HG03039 (cell line): ENCODE data around the gene OPHN1.

Experiments used
- ATAC-seq: cut with Tn5 transposase; IDR thresholded peaks from one replicate; pipeline ENCODE4 v1.9.1; 2021; ENCODE audit warnings: mild to moderate bottlenecking, moderate library complexity; ENCODE audit not compliant: unreplicated experiment

The OPHN1 gene, protein sequence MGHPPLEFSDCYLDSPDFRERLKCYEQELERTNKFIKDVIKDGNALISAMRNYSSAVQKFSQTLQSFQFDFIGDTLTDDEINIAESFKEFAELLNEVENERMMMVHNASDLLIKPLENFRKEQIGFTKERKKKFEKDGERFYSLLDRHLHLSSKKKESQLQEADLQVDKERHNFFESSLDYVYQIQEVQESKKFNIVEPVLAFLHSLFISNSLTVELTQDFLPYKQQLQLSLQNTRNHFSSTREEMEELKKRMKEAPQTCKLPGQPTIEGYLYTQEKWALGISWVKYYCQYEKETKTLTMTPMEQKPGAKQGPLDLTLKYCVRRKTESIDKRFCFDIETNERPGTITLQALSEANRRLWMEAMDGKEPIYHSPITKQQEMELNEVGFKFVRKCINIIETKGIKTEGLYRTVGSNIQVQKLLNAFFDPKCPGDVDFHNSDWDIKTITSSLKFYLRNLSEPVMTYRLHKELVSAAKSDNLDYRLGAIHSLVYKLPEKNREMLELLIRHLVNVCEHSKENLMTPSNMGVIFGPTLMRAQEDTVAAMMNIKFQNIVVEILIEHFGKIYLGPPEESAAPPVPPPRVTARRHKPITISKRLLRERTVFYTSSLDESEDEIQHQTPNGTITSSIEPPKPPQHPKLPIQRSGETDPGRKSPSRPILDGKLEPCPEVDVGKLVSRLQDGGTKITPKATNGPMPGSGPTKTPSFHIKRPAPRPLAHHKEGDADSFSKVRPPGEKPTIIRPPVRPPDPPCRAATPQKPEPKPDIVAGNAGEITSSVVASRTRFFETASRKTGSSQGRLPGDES

DNA sequence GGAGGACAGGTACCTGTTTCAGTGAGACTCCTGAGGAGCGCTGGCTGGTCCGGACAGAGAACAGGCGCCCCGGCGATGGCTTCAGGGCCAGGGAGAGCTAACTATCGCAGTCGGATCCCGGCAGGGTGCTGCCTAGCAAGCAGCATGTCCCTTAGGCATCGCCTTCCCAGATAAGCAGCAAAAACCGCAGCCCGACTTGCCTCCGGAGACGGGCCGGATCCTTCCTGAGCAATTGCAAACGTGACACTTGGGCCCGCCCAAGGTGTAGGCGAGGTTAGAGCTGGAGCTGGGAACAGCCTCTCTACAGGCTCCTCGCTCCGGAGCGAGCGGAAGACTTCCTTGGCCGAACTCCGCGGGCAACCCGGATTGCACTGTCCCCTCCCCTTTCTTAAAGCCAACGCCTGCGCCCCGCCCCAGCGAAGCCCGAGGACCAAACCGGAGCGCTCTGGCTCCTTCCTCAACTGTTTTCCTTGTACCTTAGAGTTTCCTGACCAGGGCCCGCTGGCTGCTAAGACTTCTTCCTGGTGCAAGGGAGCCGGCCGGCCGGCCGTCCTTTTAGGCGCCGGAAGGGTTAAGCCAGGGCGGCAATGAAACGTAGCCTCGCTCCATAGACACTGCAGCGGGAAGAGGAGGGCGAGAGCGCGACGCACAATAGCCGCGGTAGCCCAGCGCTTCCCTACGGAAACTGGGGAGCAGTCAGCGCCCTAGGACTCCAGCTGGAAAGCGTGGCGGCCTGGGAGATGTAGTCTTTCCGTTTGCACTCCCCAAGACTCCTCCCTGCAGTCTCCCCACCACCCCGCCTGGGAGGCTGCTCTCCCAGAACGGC is at the start of gene OPHN1:
OPHN1 (minus strand) TSS at position 341 of the 826 bp plus-strand sequence. CDS start 475 bp downstream, outside the sequence.
- no peak for ATAC-seq

- no peak for ATAC-seq
Measured at GRCh38 chrX:68480969-68481368, 47.7 kb upstream of the OPHN1 start.

- ATAC-seq = no peak
Measured at GRCh38 chrX:68464796-68465195, 31.5 kb upstream of the OPHN1 start.

DNA sequence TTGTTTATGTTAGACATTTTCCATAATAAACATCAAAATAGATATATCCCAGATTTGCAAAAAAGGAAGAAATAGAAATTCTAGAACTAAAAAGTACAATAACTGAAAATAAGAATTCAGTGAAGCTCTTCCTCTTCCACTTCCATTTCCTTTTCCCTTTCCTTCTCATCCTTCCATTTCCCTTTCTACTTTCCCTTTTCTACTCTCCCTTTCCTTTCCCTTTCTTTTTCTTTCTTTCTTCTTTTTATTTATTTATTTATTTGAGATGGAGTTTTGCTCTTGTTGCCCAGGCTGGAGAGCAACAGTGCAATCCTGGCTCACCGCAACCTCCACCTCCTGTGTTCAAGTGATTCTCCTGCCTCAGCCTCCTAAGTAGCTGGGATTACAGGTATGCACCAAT is 30.6 kb upstream of the OPHN1 start:
- no peak for ATAC-seq

DNA sequence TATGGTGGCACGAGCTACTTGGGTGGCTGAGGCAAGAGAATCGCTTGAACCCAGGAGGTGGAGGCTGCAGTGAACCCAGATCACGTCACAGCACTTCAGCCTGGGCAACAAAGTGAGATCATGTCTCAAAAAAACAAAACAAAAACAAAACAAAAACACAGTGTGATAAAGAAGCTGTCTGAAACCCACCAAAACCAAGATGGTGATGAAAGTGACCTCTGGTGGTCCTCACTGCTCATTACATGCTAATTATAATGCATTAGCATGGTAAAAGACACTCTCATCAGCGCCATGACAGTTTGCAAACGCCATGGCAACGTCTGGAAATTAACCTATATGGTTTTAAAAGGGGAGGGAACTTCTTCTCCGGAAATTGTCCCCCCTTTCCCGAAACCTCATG is 29.4 kb upstream of the OPHN1 start:
- no peak for ATAC-seq

GRCh38 chrX:68462197-68462596 is 28.9 kb upstream of the OPHN1 start:
- ATAC-seq = no peak

- no peak for ATAC-seq
Measured at GRCh38 chrX:68461576-68461975, 28.3 kb upstream of the OPHN1 start.

GRCh38 chrX:68461093-68461492 is 27.8 kb upstream of the OPHN1 start:
- ATAC-seq = no peak

GRCh38 chrX:68455151-68455510 is 21.8 kb upstream of the OPHN1 start:
- no peak for ATAC-seq

GRCh38 chrX:68454476-68455150 is 21.3 kb upstream of the OPHN1 start:
- ATAC-seq = no peak

- no peak for ATAC-seq
Measured at GRCh38 chrX:68451720-68452119, 18.4 kb upstream of the OPHN1 start.

GRCh38 chrX:68443155-68443868 is 10.0 kb upstream of the OPHN1 start:
- no peak for ATAC-seq

- no peak for ATAC-seq
Measured at GRCh38 chrX:68440940-68441339, 7.6 kb upstream of the OPHN1 start.

DNA sequence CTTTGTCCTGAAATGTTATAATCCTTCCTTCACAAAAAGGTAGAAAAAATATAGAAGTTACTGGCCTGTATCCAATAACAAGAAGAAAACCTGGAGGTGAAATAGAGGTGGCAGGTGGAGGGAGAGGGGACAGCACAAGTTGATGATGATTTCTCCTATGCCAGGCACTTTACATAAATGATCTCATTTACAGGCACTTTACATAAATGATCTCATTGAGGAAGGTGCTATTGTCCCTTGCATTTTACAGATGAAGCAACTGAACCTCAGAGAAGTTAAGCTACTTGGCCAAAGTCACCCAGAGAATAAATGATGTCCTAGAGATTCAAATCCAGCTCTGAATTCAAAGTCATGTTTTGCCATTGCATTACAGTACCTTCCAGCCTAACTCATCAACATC is 7.1 kb upstream of the OPHN1 start:
- ATAC-seq = no peak

DNA sequence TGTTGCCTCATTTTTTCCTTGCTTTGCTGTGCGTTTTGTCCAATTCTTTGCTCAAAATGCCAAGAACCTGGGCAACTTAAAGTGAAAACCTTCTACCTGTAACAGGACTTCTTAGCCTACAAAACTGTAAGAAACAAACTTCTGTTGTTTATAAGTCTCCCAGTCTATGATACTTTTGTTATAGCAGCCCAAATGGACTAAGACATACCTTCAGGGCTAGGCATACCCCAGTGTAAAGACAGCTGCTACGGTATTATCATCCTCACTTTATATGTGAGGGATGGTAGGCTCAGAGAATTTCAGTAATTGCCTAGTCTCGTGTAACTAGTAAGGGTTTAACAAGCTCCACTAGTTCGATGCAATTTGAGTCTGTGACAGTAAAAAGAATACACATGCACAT is 6.0 kb upstream of the OPHN1 start:
- ATAC-seq = no peak

GRCh38 chrX:68438575-68438974 is 5.3 kb upstream of the OPHN1 start:
- ATAC-seq = no peak

GRCh38 chrX:68433981-68434299 is 645 bp upstream of the OPHN1 start:
- no peak for ATAC-seq

- ATAC-seq = no peak
Measured at GRCh38 chrX:68432648-68433047, 647 bp downstream of the OPHN1 start.

DNA sequence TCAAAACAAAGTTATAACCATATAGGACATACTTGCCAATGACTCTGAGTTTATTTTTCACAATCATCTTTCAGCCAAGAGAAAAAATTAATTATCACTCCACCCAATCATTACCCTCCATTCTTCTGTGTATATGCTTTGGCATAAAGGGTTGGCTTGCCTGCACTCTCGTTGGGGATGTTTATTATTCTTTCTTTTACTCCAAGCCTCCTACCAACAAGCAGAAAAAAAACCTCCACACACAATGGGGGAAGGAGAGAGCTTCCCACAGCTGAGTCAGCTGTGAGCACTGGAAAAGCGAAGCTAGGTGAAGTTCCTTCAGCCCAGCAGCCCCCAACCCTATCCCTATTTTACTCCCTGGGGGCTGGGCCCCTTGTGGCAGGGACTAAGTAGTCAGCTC is 1.5 kb downstream of the OPHN1 start:
- ATAC-seq = no peak

- no peak for ATAC-seq
Measured at GRCh38 chrX:68429216-68429615, 4.1 kb downstream of the OPHN1 start.
